ENCODE data around the gene DBX1. TPM values are rescaled to one million over a fixed set of nuclear protein-coding genes. Genes with fewer than 3 reads are reported as not detected.

DBX1 gene
- polyA plus RNA-seq, 2 of the 4 experiments (the other 2 are of a cell fraction), result not detected

- TF ChIP-seq HDAC2 (IDR thresholded peaks at IDR 0.05) (no peak), FOXS1 (CRISPR knock-in tag; IDR thresholded peaks at IDR 0.05) (no peak), TP53 (CRISPR knock-in tag; IDR thresholded peaks at IDR 0.05) (no peak), BCL3 (IDR thresholded peaks at IDR 0.05) (no peak), HEYL (CRISPR knock-in tag; IDR thresholded peaks at IDR 0.05) (no peak), ZNF302 (CRISPR knock-in tag; IDR thresholded peaks at IDR 0.05) (no peak), RCOR1 (IDR thresholded peaks at IDR 0.05; ENCODE audit: low read depth, low read length) (no peak), PBX3 (IDR thresholded peaks at IDR 0.05) (no peak), ZFP36 (IDR thresholded peaks at IDR 0.05; ENCODE audit: borderline replicate concordance, partially characterized antibody) (no peak), JUNB (IDR thresholded peaks at IDR 0.05) (no peak), JUN (IDR thresholded peaks at IDR 0.05) (no peak), HMGXB4 (CRISPR knock-in tag; IDR thresholded peaks at IDR 0.05; ENCODE audit: borderline replicate concordance) (no peak), CBX2 (IDR thresholded peaks at IDR 0.05; ENCODE audit: borderline replicate concordance, low read depth) (no peak), E2F6 (IDR thresholded peaks at IDR 0.05; ENCODE audit: borderline replicate concordance, low read depth) (no peak), CHD4 (IDR thresholded peaks at IDR 0.05; ENCODE audit: borderline replicate concordance) (no peak), CTCF (IDR thresholded peaks at IDR 0.05) (no peak), FOSB (CRISPR knock-in tag; IDR thresholded peaks at IDR 0.05) (no peak), EHF (CRISPR knock-in tag; IDR thresholded peaks at IDR 0.05) (no peak)
- no peak for FAIRE-seq
- 34% methylated on average over 24 of the region's 24 CpGs for WGBS (ENCODE audit: missing lambda C conversion rate)
Measured at GRCh38 chr11:20161923-20162744, 1.9 kb upstream of the DBX1 start.

More at GRCh38 chr11:20161923-20162744, 1.9 kb upstream of the DBX1 start:
- POLR2A ChIA-PET, result no interaction called here
- Histone ChIP-seq H3K4me2 (peak overlapping the region; percentile 98), H3K4me3 (peak overlapping the region; percentile 42; the same call in 2 of the 3 replicates), H3K4me1 (peaks cover 10% of the 10 kb centered on the region; the same call in 2 of the 3 replicates), H3K27ac (no peak overlapping the region), H3K9me3 (no peaks in the 10 kb centered on the region)
- no peak for DNase-seq (ENCODE audit: low read depth in 1 of 2, low spot score in 1 of 2)
- CTCF ChIA-PET, result interaction anchor here (0.8 to 2.4 kb wide), 3 partner anchors 30 to 172 kb away, joined by 3 to 9 read pairs (median 3); no protein-coding TSS in a partner anchor
- no peak for ATAC-seq
